Stimulated activated CD8-positive, alpha-beta memory T cell treated with anti-CD3 and anti-CD28 coated beads, Interleukin-4, amount 100 ng/mL, for 4 hours (primary cell): ENCODE results near the gene GPR153.
"Not testable (repeated sequence)": the region's sequence is repeated elsewhere in the genome, so short reads cannot be mapped to it uniquely, and the experiment has no call there.

Experiments
- DNase-seq, 2 donors: peaks; one replicate each; pipeline ENCODE4 v3.0.0-alpha.2; 2020; ENCODE audit warnings: low read depth in 2 of 2, low spot score in 1 of 2

Gene GPR153

DNA sequence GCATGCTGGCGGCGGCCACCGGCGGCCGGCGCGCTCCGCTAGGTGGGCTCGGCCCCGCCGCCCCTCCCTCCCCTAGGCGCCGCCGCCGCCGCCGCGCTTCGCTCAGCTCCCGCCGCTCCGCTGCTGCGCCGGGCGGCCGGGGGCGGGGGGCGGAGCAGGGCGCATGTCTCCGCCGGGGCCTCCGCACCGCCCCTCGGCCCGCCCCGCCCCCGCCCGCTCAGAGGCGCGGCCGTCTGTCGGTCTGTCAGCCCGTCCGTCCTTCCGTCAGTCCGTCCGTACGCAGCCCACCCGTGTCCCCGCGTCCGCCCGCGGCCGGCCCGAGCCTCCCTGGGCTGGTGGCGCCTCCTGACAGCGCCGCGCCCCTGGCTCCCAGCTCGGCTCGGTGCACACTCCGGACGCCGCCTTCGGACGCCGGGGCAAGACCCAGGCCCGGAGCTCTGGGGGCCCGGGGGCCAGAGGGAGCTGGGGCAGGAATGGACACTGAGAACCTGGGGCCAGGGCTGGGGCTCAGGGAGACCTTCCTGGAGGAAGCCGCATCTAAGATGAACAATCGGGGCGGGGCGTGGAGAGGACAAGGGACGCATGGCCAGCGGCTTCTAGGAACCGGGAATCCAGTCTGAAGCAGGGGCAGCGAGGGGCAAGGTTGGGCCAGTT is at the start of gene GPR153:
Gene GPR153 (minus strand): TSS at position 138 of the 654 bp plus-strand sequence. CDS start 6,193 bp downstream, outside the sequence.
- DNase-seq = peak; percentile 14 to 40

DNA sequence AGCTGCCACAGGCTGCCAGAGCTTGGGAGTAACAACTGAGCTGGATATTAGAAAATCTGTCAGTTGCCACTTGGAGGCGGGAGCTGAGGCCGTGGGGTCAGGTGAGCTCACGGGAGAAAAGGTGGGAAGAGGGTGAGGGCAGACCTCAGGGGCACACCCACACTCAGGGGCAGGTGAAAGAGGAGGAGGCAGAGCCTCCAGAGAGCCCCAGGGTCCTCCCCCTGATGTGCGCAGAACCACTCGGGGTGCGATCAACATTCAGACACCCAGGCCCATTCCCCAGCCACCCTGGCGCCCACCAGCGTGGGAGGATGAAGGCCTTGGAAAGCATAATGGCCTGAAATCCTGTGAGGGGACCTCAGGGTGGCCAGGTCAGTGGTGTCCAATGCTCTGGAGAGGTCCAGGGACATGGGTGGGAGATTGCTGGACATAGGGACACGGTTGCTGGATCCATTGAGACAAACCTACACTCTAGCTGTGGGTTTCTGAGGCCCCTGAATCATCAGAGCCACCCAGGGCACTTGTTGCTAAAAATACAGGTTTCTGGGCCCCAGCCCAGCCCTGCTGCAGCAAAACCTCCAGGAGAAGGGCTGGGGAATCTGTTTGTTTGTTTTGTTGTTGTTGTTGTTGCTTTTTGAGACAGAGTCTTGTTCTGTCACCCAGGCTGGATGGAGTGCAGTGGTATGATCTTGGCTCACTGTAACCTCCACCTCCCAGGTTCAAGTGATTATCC is 49.4 kb upstream of the GPR153 start:
- no peak for DNase-seq

DNA sequence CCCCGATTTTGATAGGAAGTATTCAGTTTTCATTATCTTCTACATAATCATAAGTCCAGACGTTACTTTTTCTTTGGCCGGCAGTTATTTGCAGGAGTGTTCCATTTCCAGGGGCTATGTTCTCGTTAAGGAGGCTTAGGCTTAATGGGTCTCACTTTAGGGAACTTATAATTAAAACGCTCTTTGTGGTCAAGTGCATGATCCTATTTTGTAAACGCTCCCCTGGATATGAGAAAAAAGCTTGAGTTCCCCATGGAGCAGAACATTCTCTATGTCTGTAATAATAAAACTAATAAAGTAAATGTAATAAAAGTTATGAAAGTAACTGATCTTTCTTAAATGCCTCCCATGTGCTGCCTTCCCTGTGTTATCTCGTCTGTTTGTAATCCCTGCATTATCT is 48.7 kb upstream of the GPR153 start:
- no peak for DNase-seq

DNA sequence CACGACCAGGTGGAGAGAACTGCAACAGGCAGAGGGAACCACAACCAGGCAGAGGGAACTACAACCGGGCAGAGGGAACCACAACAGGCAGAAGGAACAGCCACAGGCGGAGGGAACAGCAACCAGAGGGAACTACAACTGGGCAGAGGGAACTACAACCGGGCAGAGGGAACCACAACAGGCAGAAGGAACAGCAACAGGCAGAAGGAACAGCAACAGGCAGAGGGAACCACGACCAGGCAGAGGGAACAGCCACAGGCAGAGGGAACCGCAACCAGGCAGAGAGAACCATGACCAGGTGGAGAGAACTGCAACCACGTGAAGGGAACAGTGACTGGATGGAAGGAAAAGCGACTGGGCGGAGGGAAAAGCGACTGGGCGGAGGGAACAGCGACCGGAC is 47.6 kb upstream of the GPR153 start:
- DNase-seq = no peak

DNA sequence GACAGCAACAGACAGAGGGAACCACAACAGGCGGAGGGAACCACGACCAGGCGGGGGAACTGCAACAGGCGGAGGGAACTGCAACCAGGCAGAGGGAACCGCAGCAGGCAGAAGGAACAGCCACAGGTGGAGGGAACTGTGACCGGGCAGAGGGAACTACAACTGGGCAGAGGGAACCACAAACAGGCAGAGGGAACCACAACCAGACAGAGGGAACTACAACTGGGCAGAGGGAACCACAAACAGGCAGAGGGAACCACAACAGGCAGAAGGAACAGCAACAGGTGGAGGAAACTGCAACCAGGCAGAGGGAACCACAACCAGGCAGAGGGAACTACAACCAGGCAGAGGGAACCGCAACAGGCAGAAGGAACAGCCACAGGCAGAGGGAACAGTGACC is 46.8 kb upstream of the GPR153 start:
- not testable (repeated sequence) for DNase-seq

DNA sequence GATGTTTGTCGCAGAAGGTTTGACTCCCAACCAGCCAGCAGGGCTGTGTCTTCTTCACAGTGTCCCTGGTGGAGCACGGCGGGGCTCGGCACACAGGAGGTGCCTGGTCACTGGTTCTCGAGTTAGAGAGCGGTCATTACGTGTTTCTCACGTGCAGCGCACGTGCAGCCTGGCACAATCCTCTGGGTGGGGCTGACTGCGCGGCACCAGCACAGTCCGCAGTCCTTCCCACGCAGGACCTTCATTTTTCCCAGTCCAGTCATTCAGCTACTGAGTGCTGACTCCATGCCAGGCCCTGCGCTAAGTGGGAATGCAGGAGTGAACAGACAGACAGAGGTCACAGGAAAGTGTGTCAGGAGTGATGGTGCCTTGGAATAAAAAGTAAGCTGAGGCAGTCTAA is 46.2 kb upstream of the GPR153 start:
- no peak for DNase-seq

DNA sequence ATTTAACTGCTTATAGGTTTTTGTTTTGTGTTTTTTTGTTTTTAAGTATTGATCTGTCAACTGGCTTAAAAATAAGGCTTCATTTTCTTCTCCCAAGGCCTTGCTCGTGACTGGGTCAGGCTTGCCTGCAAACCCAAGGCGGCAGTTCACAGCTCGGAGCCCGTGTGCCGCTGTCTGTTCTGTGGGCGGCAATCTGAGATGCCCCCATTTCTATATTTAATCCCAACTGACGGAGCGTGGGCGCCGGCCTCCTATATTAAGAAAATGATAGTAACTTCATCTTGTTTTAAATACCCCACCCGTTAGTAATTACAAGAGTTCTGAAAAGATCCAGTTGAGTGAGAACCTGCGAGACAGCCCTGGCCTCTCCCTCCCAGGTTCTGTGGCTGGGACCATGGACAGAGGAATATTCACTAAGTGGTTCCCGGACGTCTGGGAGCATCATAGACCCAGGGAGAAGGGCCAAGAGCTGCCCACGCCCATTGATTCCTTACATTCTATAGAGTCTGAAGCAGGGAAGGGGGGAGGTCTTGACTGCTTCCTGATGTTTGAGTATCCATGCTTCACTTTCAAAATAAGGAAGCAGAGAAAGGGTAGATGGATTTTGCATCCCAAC is 42.6 kb upstream of the GPR153 start:
- DNase-seq = no peak

DNA sequence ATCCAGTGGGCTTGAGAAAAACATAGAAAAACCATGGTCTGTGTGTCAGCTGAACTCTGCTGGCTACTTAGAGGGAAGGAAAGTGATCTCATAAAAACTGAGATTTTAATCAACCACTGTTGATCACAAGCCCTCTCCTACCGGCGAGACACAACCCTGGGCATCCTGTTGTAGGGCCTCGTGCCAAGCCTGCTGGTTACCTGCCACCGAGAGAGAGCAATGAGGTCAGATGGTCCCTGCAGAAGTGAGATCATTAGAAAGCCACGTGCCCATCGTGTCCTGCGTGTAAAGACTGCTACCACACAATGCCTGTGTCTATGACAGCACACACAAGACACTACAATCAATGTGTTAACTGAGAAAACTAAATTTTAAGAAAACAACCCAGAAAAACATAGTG is 41.7 kb upstream of the GPR153 start:
- no peak for DNase-seq

DNA sequence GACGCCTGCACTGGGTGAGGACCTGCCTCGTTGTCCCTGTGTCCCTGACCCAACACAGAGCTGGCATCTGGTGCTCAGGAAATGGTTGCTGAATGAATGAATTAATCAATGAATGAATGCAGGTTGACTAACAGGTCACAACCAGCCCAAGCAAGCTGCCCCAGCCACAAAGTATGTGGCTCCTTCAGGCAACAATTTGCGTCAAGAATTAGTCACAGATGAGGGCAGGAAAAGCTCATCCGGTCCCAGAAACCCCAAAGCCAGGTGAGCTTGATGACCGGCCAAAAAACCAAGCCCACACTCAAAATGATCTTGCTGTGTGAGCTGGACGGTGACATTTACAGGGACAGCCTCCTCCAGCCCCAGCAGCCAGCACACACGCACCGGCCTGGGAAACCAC is 40.6 kb upstream of the GPR153 start:
- no peak for DNase-seq

DNA sequence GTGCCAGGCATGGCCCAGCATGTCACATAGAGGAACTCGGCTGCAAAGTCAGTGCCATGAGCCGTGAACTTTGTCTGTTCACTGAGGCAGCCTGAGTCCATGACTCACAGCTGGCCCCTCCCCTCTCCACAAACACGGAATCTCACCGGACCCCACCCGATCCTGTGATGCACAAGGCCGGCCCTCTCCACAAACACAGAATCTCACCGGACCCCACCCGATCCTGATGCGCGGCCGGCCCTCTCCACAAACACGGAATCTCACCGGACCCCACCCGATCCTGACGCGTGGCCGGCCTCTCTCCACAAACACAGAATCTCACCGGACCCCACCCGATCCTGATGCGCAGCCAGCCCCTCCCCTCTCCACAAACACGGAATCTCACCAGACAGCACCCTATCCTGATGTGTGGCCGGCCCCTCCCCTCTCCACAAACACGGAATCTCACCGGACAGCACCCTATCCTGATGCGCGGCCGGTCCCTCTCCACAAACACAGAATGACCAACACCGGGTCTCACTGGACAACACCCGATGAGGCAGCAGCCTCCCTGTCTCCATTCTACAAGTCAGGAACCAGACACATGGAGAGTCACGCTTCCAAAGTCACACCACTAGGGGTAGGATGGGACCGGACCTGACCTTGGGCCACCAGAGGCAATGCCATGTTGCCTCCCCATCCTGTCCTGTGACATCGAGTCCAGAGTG is 39.6 kb upstream of the GPR153 start:
- DNase-seq = no peak

DNA sequence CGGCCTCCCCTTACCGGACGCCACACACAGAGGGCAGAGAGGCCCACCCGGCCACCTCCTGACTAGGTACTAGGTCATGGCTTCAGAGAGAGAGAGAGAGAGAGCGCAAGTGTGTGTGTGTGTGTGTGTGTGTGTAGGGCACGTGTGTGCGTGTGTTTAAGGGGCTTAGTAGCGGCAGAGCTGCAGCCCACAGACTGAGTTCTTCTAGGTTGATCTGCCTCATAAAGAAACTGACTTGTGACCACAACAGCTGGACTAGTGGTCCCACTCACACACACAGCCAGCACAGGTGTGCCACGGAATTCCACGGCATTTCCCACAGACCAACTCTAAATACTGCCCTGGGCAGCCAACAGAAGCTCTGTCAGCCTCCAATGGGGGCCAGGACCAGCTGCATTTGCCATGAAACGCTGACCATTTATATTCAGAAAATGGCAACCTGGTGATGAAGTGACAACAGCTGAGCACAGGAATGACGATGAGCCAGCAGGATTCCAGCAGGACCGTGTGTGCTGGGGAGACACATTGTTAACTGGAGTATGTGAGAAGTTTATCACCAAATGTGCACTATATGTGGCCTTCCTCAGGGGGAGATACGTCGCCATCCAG is 38.8 kb upstream of the GPR153 start:
- no peak for DNase-seq

DNA sequence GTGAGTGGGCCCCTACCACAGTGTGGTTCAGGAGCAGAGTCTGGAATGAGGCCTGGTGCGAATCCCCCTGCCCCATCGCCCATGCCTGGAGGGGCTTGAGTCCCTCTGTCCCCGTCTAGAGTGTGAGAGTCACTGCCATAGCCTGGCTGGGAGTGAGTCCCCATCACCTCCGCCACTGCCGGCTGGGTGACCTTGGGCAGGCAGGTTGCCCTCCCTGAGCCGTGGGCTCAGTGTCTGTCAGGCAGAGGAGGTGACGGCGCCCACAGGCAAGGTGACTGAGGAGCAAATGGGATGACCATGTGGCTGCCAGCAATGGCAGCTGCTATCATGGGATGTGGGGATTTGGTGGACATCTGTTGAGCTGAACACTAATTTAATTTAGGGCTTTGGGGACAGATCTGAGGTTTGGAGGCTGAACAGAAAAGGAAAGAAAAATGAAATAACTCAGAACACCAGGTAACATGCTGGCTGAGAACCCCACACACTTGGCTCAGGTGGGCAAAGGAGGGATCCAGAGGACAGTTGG is 38.1 kb upstream of the GPR153 start:
- no peak for DNase-seq

DNA sequence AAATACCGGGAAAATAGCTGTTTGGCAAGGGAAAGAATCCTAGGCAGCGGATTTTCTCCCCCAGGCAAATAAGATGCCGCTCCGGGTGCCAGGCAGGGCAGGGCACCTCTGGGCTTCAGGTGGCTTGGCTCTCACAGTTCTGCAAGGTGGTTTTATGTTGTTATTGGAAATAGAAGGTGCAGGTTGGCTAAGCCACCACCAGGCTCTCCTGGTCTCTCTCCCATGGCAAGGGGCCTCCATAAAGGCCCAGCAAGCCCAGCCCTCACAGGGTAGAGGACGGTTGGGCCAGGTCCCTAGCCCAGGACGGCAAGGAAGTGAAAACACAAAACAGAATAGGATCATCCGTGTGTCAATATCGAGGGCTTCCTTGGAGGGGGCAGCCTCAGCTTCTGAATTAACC is 37.6 kb upstream of the GPR153 start:
- DNase-seq = no peak

DNA sequence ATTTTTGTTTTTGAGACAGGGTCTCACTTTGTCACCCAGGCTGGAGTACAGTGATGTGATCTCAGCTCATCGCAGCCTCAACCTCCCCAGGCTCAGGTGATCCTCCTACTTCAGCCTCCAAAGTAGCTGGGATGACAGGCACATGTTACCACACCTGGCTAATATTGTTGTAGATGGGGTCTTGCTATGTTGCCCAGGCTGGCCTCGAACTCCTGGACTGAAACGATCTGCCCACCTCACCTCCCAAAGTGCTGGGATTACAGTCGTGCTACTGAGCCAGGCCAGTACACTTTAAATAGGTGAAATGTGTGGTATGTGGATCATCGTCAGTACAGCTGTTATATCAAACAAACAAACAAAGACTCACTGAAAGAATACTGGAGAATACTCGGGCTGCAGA is 35.0 kb upstream of the GPR153 start:
- no peak for DNase-seq

DNA sequence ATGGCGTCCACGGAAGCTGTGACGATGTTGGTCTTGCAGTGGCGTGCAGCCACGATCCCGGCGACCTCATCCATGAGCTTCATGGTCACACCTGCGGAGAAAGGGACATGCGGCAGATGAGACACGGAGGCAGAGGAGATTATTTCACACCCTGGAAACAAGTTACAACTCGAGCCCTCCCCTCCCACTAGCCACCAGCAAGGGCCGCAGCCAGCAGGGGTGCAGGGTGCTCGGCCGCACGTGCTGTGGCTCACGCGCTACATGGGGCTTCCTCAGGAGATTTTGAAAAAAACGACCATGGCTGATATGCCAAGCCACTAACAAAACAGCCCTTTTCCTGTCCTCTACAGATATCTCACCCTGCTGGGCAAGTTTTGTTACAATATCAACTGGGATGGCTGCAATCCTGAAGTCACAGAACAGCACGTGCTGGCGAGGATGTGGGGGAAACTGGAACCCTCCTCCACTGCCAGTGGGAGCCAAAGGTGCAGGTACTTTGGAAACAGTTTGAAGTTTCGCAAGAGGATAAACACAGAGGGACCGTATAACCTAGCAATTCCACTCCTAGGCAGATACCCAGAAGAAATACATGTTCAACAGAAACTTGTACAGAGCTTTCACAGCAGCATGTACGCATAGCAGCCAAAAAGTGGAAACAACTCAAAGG is 34.1 kb upstream of the GPR153 start:
- DNase-seq = no peak

DNA sequence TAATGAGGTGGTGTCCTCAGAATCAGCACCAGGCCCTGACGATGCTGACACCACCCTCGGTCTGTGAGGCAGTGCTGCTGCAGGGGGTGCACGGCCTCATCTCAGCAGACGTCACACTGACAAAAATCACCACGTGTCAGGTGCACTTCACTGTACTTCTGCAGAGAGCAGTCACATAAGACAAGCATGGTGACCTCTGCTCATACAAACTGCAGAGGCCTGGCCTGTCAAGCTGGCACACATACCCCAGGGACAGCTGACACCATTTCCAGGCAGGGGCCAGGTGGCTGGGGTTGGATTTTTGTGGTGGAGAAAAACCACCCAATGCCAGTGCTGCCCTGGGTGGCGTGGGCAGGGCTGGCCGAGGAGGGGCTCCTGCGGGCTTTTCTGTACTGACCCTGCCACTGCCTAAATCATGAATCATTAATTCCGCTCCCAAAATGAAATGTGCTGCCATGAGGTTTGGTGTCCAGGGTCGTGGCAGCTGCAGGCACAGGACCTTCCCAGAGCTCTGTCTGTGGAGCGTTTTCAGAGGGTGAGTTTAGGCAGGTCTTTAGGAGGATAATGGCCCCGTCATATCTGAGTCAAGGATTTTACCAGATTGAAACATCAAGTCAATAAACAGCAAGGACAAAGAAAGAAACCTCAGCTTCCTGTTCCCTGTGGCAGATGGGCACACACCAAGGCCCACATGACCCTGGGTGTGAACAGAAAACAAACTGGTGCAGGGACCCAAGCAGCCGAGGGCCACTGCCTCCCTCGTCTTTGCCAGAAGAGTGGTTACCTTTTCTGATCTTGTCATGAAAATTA is 33.4 kb upstream of the GPR153 start:
- DNase-seq = no peak

DNA sequence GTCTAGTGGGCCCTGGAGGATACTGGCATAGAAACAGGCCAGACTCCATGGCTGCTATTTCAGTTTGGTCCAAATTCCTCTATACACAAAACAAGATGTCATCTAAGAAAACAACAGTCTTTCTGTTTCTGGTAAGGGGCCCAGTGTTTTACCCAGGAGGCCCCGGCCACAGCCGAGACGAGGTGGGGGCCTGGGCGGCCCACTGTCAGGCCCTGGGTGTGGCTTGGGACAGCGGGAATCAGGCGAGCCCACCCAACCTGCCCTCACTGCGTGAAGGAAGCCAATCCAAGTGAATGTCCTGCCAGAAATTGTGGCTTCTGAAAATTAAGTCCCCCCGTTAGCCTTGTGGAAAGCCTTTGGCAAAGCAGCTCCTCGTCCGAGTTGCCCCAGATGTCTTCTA is 31.2 kb upstream of the GPR153 start:
- no peak for DNase-seq

DNA sequence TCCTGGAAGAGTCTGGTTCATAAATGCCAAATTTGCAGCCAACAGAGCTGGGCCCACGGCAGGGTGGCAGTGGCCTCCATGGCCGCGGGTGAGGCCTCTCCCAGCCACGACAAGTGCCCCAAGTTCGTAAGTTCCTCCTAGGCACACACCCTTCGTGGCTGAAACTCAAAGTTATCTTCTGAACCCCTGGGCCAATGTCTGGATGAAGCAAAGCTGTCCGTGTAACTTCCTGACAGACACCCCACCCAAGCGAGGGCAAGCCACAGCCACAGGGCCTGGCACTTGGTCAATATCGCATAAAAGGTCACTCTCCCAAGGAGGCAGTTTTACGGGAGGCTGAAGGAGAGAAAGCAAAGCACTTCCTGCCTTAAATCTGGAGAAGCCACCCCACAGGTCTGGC is 27.8 kb upstream of the GPR153 start:
- DNase-seq = no peak

DNA sequence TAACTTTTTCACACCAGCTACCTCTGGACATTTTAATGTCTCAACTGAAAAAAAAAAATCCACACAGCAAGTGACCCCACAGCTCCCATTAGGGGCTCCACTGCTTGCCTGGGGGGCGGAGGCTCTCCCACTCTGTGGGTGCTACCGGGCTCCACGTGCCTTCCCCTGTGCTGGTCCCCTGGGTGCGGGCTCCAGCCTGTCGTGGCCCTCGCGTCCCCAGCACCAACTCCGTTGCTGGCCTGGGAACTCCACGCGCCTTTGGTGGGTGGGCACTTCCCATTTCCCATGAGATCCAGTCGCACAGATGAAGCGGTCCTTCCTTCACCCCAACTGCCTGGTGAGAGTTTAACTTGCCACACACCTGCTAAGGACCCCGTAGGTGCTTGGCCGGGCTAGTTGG is 27.1 kb upstream of the GPR153 start:
- no peak for DNase-seq

DNA sequence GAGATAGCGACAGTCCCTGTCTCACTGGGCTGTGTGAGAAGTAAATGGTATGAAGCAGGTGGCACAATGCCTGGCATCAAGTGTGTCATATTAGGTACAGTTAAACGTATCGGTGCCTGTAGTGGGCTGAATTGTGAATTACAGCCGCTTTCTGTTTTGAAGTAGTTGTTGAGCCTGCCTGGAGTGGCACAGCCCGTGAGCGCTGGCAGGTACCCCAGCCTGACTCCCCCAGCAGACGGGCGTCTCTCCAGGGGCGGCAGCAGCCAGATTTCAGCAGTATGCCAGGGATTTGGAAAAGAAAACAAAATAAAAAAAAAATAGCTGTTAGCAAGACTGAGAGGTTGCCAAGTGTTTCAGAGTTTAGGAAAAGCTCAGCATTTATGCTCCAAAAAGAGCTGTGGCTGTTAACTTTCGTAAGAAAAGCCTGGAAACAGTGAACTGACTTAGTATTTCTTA is 26.6 kb upstream of the GPR153 start:
- no peak for DNase-seq
